CD4-positive, alpha-beta T cell (primary cell): Measurements from ENCODE around the gene ANKH. TPM values are rescaled to one million over a fixed set of nuclear protein-coding genes. Genes with fewer than 3 reads are reported as not detected.

Source experiments
- ATAC-seq: fragments of 200-7000 bp; cut with Tn5 transposase; one replicate; pipeline ENCODE4 v1.10.0; 2022; ENCODE audit warnings: mild to moderate bottlenecking; ENCODE audit not compliant: poor library complexity
- CTCF ChIA-PET: fragments of 350-600 bp; sonication (Branson Sonifier 250); formaldehyde crosslinking; loops from one replicate; lab custom pipeline; 2021; ENCODE audit warnings: antibody characterized with exemption, inconsistent platforms; lab: Charles Lee
- POLR2A ChIA-PET: fragments of 350-600 bp; sonication (Branson Sonifier 250); formaldehyde crosslinking; loops from one replicate; lab custom pipeline; 2021; ENCODE audit warnings: antibody characterized with exemption, inconsistent platforms; lab: Charles Lee
- DNase-seq, 14 experiments: peaks; one replicate each; pipeline ENCODE4 v3.0.0-alpha.2; 2013 to 2020; ENCODE audit warnings: mixed read lengths in 2 of 14
- H3K27ac ChIP-seq, 2 donors: one replicate each; pipeline versions ENCODE4 v1.5.1 to v1.7.0; 2013; ENCODE audit warnings: low read length in 2 of 2, low read depth in 1 of 2, mild to moderate bottlenecking in 1 of 2
- H3K27me3 ChIP-seq, 2 experiments: 1 replicate in 1 of 2; 2 replicates in 1 of 2; pipeline versions ENCODE4 v1.6.1 to v1.7.0; 2013; ENCODE audit warnings: low read length in 2 of 2, control low read depth in 1 of 2, mild to moderate bottlenecking in 1 of 2, moderate library complexity in 1 of 2; ENCODE audit not compliant: insufficient read depth in 2 of 2, control insufficient read depth in 1 of 2
- H3K36me3 ChIP-seq: one replicate; pipeline ENCODE4 v1.6.1; 2013; ENCODE audit warnings: low read length, control low read depth; ENCODE audit not compliant: insufficient read depth
- H3K4me1 ChIP-seq: one replicate; pipeline ENCODE4 v1.6.1; 2013; ENCODE audit warnings: low read length, control low read depth; ENCODE audit not compliant: insufficient read depth
- H3K4me3 ChIP-seq: one replicate; pipeline ENCODE4 v1.5.1; 2013; ENCODE audit warnings: mild to moderate bottlenecking, low read length, moderate library complexity
- H3K9me3 ChIP-seq, 2 experiments: 1 replicate in 1 of 2; 2 replicates in 1 of 2; pipeline versions ENCODE4 v1.6.1 to v1.7.0; 2013; ENCODE audit warnings: low read length in 2 of 2, mild to moderate bottlenecking in 2 of 2, control low read depth in 1 of 2, moderate library complexity in 1 of 2; ENCODE audit not compliant: control insufficient read depth in 1 of 2, insufficient read depth in 1 of 2
- H3K27ac Mint-ChIP-seq: one replicate; pipeline ENCODE4 v1.8.0; 2020; ENCODE audit warnings: mixed read lengths
- H3K27me3 Mint-ChIP-seq: one replicate; pipeline ENCODE4 v1.8.0; 2021; ENCODE audit warnings: mixed read lengths
- H3K36me3 Mint-ChIP-seq: one replicate; pipeline ENCODE4 v1.8.0; 2021; ENCODE audit warnings: low read depth, mixed read lengths
- H3K4me1 Mint-ChIP-seq: one replicate; pipeline ENCODE4 v1.8.0; 2021; ENCODE audit warnings: low read depth, mixed read lengths
- H3K4me3 Mint-ChIP-seq: one replicate; pipeline ENCODE4 v1.8.0; 2020; ENCODE audit warnings: mild to moderate bottlenecking, mixed read lengths
- H3K9me3 Mint-ChIP-seq: one replicate; pipeline ENCODE4 v1.8.0; 2020; ENCODE audit warnings: mixed read lengths
- intact Hi-C, 2 experiments: fragments of 100-400 bp; cut with DNase I in 1 of 2; cut with micrococcal nuclease in 1 of 2; formaldehyde crosslinking; loops; one replicate each; pipeline versions ENCODE4 v1.15.1 to v1.9.0; 2023 to 2025; cut with DNase I, micrococcal nuclease
- total RNA-seq, 174 experiments: library from RNA in 2 of 174; stranded (reverse) in 2 of 174; gene quantifications; one replicate each; pipeline ENCODE4 v1.2.3 and lab custom pipeline; 2021 to 2026
- TF ChIP-seq, protein P1 (sequence below): fragments of 200-600 bp; IDR thresholded peaks from one replicate; pipeline ENCODE4 v1.8.0; 2022; ENCODE audit warnings: antibody characterized with exemption, mild to moderate bottlenecking

The ANKH gene
- total RNA-seq, 2 experiments from 2014 or later = 69.5 to 72.3 TPM

DNA sequence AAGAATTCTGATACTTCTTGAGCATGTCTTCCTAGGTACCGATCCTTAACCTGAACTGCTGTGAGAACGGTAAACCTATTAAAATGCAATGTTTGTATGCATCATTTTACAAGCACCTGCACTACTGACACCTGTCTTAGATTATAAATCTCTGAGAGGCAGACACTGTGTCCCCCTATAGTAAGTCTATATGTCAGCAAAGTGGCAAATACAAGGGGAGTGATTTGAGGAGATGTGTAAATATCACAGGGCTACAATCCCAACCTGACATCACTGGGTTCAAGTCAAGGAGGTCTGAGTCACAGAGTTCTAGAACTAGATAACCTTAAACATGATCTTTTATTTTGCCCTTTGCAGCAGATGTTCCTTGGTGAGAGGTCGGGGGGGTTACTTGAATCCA lies 64.1 kb downstream of the ANKH start:
- Histone ChIP-seq H3K4me3 (no peak overlapping the region), H3K9me3 (no peaks in the 10 kb centered on the region), H3K4me1 (peaks cover 29% of the 10 kb centered on the region), H3K27me3 (no peaks in the 10 kb centered on the region), H3K36me3 (peaks cover 11% of the 10 kb centered on the region), H3K27ac (no peak overlapping the region)
- CTCF ChIA-PET = interaction anchor here (0.6 to 0.9 kb wide), 3 partner anchors 16 to 211 kb away, joined by 3 to 4 read pairs (median 3); no protein-coding TSS in a partner anchor
- DNase-seq = no peak
- no peak for ATAC-seq
- Mint-ChIP-seq H3K9me3 (no peaks in the 10 kb centered on the region), H3K27ac (peak overlapping the region; percentile 24), H3K4me3 (no peak overlapping the region), H3K27me3 (no peaks in the 10 kb centered on the region), H3K36me3 (peaks cover 33% of the 10 kb centered on the region), H3K4me1 (peaks cover 67% of the 10 kb centered on the region)
- intact Hi-C loops = no loop called here
- POLR2A ChIA-PET = no interaction called here
- TF ChIP-seq, protein P1, sequence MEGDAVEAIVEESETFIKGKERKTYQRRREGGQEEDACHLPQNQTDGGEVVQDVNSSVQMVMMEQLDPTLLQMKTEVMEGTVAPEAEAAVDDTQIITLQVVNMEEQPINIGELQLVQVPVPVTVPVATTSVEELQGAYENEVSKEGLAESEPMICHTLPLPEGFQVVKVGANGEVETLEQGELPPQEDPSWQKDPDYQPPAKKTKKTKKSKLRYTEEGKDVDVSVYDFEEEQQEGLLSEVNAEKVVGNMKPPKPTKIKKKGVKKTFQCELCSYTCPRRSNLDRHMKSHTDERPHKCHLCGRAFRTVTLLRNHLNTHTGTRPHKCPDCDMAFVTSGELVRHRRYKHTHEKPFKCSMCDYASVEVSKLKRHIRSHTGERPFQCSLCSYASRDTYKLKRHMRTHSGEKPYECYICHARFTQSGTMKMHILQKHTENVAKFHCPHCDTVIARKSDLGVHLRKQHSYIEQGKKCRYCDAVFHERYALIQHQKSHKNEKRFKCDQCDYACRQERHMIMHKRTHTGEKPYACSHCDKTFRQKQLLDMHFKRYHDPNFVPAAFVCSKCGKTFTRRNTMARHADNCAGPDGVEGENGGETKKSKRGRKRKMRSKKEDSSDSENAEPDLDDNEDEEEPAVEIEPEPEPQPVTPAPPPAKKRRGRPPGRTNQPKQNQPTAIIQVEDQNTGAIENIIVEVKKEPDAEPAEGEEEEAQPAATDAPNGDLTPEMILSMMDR = no peak

DNA sequence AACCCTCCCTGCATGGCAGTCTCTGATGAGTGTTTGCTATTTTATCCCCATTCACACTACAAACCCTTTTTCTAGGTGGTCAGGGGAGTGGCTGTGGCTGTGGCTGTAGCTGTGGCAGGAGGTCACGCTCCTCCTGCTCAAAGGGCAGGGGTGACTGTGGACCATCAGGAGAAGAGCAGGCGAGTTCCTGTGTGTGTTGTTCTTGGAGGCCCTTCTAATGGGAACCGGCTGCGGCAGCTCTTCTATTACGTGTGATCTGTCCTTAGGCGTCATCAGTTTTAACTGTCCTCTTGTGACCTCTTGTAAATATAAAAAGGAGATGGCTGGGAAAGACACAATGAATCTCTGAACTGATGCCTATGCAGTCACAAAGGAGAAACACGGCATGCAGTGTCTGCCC lies 65.1 kb downstream of the ANKH start:
- H3K27me3 Mint-ChIP-seq = no peaks in the 10 kb centered on the region
- no peaks in the 10 kb centered on the region for H3K9me3 Mint-ChIP-seq
- no peak overlapping the region for H3K27ac ChIP-seq
- intact Hi-C loops = no loop called here
- H3K4me3 Mint-ChIP-seq = no peak overlapping the region
- no peaks in the 10 kb centered on the region for H3K9me3 ChIP-seq
- H3K36me3 ChIP-seq = peaks cover 11% of the 10 kb centered on the region
- H3K4me1 Mint-ChIP-seq = peaks cover 68% of the 10 kb centered on the region
- H3K4me3 ChIP-seq = no peak overlapping the region
- peak overlapping the region; percentile 33 for H3K27ac Mint-ChIP-seq
- TF ChIP-seq, protein P1 = no peak
- H3K4me1 ChIP-seq = peaks cover 35% of the 10 kb centered on the region
- DNase-seq = no peak
- CTCF ChIA-PET = interaction anchor here (0.9 to 1.1 kb wide), 2 partner anchors 18 to 20 kb away, joined by 3 read pairs; no protein-coding TSS in a partner anchor
- peaks cover 39% of the 10 kb centered on the region for H3K36me3 Mint-ChIP-seq
- POLR2A ChIA-PET = no interaction called here
- no peak for ATAC-seq
- no peaks in the 10 kb centered on the region for H3K27me3 ChIP-seq

DNA sequence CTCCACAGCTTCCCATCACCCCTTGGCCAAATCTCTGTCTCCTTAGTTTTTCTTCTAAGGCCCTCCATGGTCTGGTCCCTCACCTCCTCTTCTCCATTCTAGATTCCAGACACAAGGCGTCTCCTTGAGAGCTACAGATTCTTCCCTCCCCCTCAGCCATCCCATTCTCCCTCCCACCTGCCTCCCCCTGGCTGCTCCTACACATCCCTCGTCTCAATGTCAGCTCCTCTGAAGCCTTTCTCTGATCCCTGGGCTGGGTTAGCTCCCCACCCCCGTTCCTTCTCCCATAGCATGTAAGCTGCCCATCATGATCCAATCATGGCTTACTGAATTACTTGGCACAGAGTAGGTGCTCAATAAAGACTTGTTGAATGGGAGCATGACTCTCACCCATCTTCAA lies 69.0 kb downstream of the ANKH start:
- no peak overlapping the region for H3K4me3 ChIP-seq
- CTCF ChIA-PET = interaction anchor here (1.2 kb wide), 1 partner anchor 75 kb away, joined by 4 read pairs; no protein-coding TSS in a partner anchor
- no peak overlapping the region for H3K27ac ChIP-seq
- TF ChIP-seq, protein P1 = no peak
- H3K36me3 ChIP-seq = peaks cover 14% of the 10 kb centered on the region
- Mint-ChIP-seq H3K4me3 (no peak overlapping the region), H3K9me3 (no peaks in the 10 kb centered on the region), H3K27me3 (no peaks in the 10 kb centered on the region), H3K27ac (peak overlapping the region; percentile 2), H3K4me1 (peaks cover 72% of the 10 kb centered on the region), H3K36me3 (peaks cover 56% of the 10 kb centered on the region)
- H3K27me3 ChIP-seq = no peaks in the 10 kb centered on the region
- H3K4me1 ChIP-seq = peaks cover 17% of the 10 kb centered on the region
- H3K9me3 ChIP-seq = no peaks in the 10 kb centered on the region
- no peak for DNase-seq
- POLR2A ChIA-PET = interaction anchor here (1.9 kb wide), 1 partner anchor 24 kb away, joined by 4 read pairs; no protein-coding TSS in a partner anchor
- intact Hi-C loops = no loop called here
- no peak for ATAC-seq
